ENCODE data around the gene RAMP2. TPM values are rescaled to one million over a fixed set of nuclear protein-coding genes. Genes with fewer than 3 reads are reported as not detected.
A peak's percentile ranks its signal among the peaks of the same experiment; 100 is the strongest.

Gene RAMP2
- total RNA-seq, 2 donors from 2014 or later: 3.5 to 8.4 TPM

DNA sequence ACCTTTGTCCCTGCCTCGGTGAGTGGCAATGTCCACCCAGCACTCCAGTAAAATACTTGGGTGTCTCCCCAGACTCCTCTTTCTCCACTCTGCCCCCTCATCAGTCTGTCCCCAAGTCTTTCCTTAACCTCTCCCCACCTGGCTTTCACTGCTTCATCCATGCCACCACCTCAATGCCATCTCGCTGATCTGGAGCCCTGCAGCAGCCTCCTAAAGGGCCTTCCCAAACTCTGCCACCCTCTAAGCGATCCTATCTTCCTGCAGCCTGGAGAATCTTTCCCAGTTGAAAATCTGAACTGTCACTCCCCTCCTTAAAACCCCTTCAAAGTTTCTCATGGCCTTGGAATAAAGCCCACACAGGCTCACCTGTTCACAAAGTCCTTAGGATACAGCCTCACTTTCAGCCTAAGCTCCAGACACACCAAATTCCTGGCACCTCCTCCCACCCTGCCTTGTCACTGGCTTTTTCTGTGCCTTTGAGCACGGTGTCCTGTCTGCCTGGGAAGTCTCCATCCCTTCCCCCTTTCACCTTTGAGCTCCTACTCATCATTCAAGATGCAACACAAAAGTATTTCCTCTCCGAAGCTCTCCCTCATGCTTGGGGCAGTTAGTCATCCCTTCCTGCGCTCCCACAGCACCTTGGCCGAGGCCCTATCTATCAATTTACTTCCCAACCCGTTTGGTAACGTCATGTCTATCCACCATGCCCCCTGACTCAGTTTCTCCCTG lies 22.2 kb downstream of the RAMP2 start:
- no peak for DNase-seq
- H3K27me3 ChIP-seq: peaks cover 6% of the 10 kb centered on the region
- peak overlapping the region in 1 of 2 donors; percentile 82 for H3K9ac ChIP-seq (ENCODE audit: low read depth in 2 of 2, low read length in 2 of 2)
- H3K4me3 ChIP-seq: peak overlapping the region; percentile 48
- H3K4me1 ChIP-seq: no peaks in the 10 kb centered on the region
- intact Hi-C loops (cut with DNase I): no loop called here
- H3K36me3 ChIP-seq: no peaks in the 10 kb centered on the region
- TF ChIP-seq, protein P1, sequence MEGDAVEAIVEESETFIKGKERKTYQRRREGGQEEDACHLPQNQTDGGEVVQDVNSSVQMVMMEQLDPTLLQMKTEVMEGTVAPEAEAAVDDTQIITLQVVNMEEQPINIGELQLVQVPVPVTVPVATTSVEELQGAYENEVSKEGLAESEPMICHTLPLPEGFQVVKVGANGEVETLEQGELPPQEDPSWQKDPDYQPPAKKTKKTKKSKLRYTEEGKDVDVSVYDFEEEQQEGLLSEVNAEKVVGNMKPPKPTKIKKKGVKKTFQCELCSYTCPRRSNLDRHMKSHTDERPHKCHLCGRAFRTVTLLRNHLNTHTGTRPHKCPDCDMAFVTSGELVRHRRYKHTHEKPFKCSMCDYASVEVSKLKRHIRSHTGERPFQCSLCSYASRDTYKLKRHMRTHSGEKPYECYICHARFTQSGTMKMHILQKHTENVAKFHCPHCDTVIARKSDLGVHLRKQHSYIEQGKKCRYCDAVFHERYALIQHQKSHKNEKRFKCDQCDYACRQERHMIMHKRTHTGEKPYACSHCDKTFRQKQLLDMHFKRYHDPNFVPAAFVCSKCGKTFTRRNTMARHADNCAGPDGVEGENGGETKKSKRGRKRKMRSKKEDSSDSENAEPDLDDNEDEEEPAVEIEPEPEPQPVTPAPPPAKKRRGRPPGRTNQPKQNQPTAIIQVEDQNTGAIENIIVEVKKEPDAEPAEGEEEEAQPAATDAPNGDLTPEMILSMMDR (IDR thresholded peaks at IDR 0.05): no peak
- H3K9me3 ChIP-seq: no peaks in the 10 kb centered on the region
- no peak overlapping the region for H3K27ac ChIP-seq

DNA sequence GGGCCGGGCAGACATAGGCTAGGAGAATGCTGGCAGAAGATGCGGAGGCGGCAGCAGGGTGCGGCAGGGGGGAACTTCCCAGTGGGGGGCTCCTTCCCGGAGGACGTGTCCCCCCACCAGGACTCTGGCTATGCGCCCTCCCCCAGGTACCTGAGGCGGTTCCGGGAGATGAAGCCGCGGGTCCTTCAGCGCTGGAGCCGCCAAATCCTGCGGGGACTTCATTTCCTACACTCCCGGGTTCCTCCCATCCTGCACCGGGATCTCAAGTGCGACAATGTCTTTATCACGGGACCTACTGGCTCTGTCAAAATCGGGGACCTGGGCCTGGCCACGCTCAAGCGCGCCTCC lies 22.7 kb downstream of the RAMP2 start:
- Histone ChIP-seq H3K36me3 (no peaks in the 10 kb centered on the region), H3K4me1 (no peaks in the 10 kb centered on the region), H3K9ac (ENCODE audit: low read depth in 2 of 2, low read length in 2 of 2) (no peak overlapping the region), H3K27ac (no peak overlapping the region), H3K9me3 (no peaks in the 10 kb centered on the region), H3K27me3 (peaks cover 6% of the 10 kb centered on the region), H3K4me3 (no peak overlapping the region)
- DNase-seq: no peak
- TF ChIP-seq, protein P1 (IDR thresholded peaks at IDR 0.05): no peak
- intact Hi-C loops (cut with DNase I): no loop called here

DNA sequence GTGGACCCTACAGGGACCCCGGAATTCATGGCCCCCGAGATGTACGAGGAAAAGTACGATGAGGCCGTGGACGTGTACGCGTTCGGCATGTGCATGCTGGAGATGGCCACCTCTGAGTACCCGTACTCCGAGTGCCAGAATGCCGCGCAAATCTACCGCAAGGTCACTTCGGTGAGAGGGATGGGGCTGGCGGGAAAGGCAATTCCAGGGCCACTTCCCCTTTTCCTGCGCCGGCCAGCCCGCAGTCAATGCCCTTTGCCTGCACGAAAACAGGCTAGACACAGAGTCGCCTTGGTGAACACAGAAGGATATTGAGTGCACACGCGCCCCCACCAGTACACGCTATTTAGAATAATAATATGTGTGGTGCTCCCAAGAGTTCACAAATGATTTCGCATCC lies 23.4 kb downstream of the RAMP2 start:
- TF ChIP-seq, protein P1 (IDR thresholded peaks at IDR 0.05): no peak
- H3K36me3 ChIP-seq: no peaks in the 10 kb centered on the region
- H3K27me3 ChIP-seq: peaks cover 6% of the 10 kb centered on the region
- intact Hi-C loops (cut with DNase I): no loop called here
- no peak overlapping the region for H3K4me3 ChIP-seq
- H3K9me3 ChIP-seq: no peaks in the 10 kb centered on the region
- no peaks in the 10 kb centered on the region for H3K4me1 ChIP-seq
- H3K9ac ChIP-seq (ENCODE audit: low read depth in 2 of 2, low read length in 2 of 2): no peak overlapping the region
- DNase-seq: no peak
- H3K27ac ChIP-seq: no peak overlapping the region

DNA sequence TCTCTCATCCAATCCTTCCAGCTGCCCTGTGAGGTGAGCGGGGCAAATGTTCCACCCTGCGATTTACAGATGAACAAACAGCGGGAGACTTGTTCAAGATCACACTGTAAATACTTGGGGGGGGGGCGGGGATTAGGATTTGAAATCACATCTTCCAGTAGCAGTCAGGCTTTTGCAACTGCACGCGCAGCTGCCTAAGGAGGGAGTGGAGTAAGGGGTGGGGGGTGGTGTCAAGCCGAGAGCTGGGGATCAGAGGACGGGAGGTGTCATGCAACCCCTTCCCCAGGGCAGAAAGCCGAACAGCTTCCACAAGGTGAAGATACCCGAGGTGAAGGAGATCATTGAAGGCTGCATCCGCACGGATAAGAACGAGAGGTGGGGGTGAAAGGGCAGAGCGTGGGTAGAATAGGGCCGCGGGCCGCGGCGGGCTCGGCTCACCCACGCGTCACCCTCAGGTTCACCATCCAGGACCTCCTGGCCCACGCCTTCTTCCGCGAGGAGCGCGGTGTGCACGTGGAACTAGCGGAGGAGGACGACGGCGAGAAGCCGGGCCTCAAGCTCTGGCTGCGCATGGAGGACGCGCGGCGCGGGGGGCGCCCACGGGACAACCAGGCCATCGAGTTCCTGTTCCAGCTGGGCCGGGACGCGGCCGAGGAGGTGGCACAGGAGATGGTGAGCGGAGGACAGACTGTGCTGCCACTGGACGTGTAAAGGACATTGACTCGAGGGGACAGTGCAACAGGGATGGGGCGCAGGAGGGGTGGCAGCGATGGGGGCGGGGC lies 24.0 kb downstream of the RAMP2 start:
- TF ChIP-seq, protein P1 (IDR thresholded peaks at IDR 0.05): no peak
- intact Hi-C loops (cut with DNase I): no loop called here
- H3K27ac ChIP-seq: no peak overlapping the region
- no peaks in the 10 kb centered on the region for H3K9me3 ChIP-seq
- no peak for DNase-seq
- H3K36me3 ChIP-seq: no peaks in the 10 kb centered on the region
- H3K9ac ChIP-seq (ENCODE audit: low read depth in 2 of 2, low read length in 2 of 2): no peak overlapping the region
- H3K4me1 ChIP-seq: no peaks in the 10 kb centered on the region
- no peak overlapping the region for H3K4me3 ChIP-seq
- peaks cover 6% of the 10 kb centered on the region for H3K27me3 ChIP-seq

DNA sequence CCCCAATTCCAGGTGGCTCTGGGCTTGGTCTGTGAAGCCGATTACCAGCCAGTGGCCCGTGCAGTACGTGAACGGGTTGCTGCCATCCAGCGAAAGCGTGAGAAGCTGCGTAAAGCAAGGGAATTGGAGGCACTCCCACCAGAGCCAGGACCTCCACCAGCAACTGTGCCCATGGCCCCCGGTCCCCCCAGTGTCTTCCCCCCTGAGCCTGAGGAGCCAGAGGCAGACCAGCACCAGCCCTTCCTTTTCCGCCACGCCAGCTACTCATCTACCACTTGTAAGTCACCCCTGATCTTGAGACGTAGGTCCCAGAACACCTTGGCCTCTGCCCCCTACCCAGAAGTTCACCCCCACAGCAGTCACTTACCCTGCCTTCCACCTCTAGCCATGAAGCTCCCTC lies 26.2 kb downstream of the RAMP2 start:
- H3K27ac ChIP-seq: no peak overlapping the region
- H3K36me3 ChIP-seq: no peaks in the 10 kb centered on the region
- H3K4me1 ChIP-seq: no peaks in the 10 kb centered on the region
- intact Hi-C loops (cut with DNase I): no loop called here
- no peak overlapping the region for H3K9ac ChIP-seq (ENCODE audit: low read depth in 2 of 2, low read length in 2 of 2)
- no peak for DNase-seq
- no peaks in the 10 kb centered on the region for H3K9me3 ChIP-seq
- H3K4me3 ChIP-seq: no peak overlapping the region
- H3K27me3 ChIP-seq: peaks cover 6% of the 10 kb centered on the region
- TF ChIP-seq, protein P1 (IDR thresholded peaks at IDR 0.05): no peak

Measured in colonic mucosa (tissue), 4 donors.